GOT3 (cell line): ENCODE data around the gene NOP56.

Experiments
- DNase-seq: peaks from one replicate; lab custom pipeline; 2025; ENCODE audit warnings: mixed read lengths; lab: John Stamatoyannopoulos, UW

The NOP56 gene, protein sequence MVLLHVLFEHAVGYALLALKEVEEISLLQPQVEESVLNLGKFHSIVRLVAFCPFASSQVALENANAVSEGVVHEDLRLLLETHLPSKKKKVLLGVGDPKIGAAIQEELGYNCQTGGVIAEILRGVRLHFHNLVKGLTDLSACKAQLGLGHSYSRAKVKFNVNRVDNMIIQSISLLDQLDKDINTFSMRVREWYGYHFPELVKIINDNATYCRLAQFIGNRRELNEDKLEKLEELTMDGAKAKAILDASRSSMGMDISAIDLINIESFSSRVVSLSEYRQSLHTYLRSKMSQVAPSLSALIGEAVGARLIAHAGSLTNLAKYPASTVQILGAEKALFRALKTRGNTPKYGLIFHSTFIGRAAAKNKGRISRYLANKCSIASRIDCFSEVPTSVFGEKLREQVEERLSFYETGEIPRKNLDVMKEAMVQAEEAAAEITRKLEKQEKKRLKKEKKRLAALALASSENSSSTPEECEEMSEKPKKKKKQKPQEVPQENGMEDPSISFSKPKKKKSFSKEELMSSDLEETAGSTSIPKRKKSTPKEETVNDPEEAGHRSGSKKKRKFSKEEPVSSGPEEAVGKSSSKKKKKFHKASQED

DNA sequence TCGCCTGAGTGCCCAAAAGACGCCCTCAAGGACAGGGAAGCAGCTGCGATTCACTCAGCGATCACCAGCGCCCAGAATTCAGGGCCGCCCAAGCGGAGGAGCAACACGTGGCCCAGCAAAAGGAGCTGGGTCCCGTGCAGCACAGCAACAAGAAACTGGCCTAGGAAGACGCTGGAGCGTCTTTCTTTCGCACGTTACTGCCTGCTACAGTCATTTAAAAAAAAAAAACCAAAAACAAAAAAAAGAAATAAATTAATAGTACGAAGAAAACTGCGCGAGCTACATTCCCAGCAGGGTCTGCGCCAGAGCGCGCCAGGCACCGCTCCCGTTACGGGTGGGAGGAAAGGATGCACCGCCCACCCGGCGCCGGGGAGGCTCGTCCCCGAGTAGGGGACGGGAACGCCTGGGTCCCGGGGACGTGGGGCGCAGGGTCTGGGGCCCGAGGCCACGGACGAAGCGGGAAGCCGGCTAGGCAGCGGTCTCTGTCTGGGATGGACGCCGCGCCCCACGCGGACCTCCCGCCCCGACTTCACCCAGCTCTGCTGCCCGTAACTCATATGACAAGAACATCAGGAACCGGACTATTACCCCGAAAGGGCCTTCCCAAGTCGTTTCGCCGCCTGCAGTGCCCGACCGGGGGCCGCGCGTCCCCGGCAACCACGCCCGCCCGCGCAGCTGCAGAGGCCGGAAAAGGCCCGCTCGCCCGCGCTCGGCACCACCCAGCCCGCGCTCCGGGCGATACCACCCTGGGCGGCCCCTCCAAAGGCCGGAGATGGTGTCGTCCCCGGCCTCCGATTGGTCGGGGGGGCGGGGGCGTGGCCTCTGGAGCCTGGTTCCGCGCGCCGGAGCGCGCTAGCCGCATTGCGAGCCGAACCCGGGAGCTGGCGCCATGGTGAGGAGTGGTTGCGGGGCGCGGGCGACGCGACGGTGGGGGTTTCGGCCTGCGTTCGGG lies at the start of gene NOP56:
Gene NOP56, plus strand, starts transcription at position 861 of the 952 bp plus-strand sequence. Its CDS starts 29 bp downstream, at position 890.
- peak; percentile 90 for DNase-seq

DNA sequence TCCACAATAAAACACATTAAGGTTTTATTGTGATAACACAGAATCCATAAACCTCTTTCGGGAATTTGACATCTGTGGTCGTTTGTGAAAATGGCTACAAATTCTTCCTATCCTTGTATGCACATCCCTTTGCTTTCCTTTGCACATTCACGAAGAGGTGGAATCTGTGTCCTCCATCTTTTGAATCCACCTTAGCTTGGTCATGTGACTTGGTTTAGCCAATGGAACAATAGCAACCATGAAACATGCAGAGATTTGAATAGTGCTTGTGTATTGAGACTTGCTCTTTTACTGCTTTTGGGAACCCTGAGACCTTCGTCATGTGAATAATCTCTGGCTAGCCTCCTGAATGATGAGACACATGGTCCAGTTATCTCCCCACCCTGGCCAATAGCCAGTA lies 49.7 kb upstream of the NOP56 start:
- DNase-seq, result no peak

DNA sequence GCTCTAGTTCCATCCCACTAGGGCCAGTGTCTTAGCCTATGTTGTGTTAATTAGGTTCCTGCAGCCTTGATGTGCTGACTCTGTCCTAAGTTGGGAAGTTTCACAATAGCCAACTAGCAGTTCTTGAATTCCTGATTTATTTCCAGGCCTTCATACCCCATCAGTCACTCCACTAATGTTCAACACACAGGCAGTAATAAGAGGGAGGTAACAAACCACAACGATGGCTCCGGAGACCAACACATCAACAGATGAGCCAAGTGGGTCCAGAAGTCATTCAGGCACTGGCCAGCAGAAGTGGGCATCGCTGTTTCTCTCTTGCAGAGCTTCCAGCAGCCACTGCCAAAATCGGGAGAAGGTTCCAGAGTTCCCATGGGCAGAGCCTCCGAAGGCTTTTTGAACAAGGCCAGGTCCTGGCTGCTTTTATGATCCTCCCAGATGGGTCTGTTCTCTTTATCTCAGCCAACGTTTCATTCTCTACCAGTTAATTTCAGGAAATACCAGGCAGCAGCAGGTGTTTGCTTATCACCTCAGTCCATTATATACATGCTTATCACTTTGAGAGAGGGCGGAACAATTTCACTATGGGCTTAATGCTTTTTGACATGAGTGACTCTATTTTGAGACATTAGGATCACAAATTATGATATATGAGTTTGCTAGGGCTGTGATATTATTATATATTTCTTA lies 48.5 kb upstream of the NOP56 start:
- DNase-seq, result no peak

DNA sequence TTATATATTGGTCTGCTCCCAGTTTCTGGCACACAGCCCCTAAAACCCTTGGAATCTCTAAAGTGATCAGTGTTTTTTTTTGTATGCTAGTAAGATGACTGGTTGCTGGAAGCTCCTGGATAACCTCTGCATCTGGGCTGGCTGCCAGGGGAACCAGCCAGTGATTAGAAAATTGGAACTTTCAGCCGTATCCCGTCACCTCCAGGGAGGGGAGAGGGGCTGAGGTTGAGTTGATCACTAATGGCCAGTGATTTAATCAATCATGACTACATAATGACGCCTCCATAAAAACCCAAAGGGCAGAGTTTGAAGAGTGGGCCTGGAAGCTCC lies 48.0 kb upstream of the NOP56 start:
- DNase-seq, result no peak

DNA sequence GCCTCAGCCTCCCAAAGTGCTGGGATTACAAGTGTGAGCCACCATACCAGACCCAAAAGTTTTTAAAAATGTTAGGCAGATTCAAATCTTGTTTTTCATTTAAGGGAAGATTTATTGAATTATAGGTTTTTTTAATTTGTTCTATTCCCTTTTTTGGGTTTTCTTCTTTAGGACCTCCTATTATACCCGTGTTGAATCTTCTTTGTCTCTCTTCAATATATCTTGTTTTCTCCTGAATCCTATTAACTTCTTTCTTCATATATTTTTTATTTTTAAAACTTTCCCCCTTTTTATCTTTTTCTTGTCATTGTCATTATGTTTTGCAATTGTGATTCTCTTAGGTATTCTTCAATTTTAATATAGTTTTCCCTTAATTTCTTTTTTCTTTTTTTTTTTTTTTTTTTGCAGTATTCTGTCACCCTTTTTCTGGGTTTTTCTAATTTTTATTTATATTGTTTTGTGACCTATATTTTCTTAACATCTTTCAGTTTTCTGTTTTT lies 45.9 kb upstream of the NOP56 start:
- DNase-seq, result no peak

DNA sequence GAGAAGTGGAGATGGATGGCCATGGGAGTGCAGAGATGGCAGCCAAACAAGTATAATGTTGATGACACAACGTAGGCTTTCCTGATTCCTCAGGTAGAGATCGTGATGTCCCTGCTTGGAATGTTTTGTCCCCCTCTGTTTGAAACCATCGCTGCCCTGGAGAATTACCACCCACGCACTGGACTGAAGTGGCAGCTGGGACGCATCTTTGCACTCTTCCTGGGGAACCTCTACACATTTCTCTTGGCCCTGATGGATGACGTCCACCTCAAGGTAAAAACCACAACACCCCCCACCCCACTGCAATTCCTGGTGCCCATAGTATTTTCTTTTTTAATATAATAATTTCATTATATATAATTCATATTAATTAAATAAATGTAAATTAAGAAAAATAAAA lies 42.1 kb upstream of the NOP56 start:
- DNase-seq, result no peak

DNA sequence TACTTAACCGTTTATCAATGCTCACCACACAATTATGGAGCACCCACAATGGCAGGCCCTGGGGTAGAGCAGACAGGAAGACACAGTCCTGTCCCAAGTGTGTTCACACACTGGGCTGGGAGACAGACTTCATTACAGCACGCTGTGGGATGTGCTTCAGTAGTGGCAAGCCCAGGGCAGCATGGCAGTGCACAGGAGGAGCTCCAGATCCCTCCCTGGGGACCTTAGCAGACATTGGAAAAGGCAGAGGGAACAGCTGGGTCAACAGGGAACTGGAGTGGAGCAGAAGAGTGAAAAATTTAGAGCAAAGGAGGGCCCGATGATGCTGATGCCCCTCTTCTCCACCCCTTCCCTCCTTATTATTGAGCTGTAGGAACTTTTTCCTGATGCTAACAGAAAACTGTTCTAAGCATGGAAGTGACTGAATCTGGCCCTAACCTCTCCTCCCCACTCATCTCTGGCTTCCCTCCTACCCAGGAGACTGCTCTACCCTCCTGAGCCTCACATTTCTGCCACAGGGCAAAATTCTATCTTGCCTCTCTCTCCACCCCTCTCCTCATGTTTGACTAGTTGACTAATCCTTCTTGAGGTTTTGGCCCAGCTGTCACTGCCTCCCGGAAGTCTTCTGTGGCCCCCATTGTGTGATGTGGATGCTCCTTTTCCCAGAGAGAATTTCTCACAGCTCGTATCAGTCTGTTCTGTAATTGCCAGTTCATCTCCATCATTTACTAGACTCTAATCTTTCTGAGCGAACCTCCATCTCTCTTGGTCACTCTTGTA lies 41.3 kb upstream of the NOP56 start:
- no peak for DNase-seq

DNA sequence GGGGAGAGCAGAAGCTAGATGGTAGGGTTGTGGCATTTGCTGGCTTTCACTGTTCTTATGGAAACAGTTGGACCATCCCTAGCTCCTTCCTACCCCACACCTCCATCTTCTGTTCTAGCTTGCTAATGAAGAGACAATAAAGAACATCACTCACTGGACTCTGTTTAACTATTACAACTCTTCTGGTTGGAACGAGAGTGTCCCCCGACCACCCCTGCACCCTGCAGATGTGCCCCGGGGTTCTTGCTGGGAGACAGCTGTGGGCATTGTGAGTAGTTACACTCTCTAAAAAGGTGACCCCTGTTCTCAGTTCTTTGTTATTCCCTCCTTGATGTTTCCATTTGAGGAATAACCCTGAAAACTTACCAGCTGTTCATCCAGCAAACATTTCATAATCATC lies 40.4 kb upstream of the NOP56 start:
- no peak for DNase-seq

DNA sequence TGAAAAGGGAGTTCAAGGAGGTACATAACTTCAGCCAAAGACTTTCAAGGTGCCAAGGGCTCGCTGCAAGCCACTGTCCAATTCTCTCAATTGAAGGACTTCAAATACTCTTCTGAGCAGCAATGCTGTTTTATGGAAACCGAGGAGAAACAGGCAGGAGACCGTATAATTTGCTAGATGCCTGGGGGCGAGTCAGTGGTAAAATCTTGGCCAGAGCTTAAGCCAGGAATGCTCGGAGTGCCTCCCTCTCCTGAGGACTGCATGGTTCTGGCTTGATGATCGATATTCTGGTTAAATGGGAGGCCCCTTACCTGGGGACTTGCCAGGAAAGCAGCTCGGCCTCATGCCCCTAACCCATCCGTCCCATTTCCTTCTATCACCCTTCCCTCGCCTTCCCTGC lies 35.8 kb upstream of the NOP56 start:
- DNase-seq, result no peak

DNA sequence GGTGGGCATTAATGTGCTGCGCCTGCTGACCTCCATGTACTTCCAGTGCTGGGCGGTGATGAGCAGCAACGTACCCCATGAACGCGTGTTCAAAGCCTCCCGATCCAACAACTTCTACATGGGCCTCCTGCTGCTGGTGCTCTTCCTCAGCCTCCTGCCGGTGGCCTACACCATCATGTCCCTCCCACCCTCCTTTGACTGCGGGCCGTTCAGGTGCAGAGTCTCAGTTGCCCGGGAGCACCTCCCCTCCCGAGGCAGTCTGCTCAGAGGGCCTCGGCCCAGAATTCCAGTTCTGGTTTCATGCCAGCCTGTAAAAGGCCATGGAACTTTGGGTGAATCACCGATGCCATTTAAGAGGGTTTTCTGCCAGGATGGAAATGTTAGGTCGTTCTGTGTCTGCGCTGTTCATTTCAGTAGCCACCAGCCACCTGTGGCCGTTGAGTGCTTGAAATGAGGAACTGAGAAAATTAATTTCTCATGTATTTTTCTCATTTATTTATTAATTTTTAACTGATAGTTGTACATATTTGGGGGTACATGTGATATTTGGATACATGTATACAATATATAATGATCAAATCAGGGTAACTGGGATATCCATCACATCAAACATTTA lies 35.2 kb upstream of the NOP56 start:
- no peak for DNase-seq

DNA sequence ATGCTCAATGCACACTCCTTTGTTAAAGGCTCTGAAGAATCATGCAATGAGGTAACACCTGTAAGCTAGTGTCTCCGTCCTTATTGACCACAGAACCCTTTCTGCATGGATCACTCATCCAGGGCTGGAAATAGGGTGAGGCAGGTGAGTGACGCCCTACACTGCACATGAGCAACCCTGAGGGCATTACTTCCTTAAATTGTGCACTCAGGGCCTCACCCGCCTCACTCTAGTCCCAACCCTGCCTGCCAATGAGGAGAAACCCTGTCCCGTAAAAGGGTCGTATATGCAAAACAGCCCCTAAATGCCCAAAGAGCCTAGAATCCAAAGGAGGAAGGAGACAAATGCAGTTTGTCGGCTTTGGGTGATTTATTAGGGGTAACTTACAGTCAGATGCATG lies 33.6 kb upstream of the NOP56 start:
- no peak for DNase-seq

DNA sequence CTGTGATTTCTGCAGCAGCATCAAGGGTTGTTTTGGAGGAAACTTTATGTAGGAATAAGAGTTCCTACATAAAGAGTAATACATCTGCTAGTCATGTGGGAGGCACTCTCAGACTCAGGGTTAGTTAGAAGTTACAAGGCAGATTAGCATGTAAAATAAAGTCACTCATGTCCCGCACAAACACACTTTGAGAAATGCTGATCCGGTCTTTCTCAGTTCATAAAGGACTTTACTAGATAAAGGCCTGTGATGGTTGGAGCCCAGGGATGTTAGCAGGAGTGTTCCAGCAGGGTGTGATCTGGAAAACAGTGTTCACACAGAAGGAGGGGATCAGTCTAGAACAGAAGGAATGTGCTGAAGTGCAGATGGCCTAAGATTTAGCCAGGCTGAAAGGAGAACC lies 33.1 kb upstream of the NOP56 start:
- DNase-seq, result no peak

DNA sequence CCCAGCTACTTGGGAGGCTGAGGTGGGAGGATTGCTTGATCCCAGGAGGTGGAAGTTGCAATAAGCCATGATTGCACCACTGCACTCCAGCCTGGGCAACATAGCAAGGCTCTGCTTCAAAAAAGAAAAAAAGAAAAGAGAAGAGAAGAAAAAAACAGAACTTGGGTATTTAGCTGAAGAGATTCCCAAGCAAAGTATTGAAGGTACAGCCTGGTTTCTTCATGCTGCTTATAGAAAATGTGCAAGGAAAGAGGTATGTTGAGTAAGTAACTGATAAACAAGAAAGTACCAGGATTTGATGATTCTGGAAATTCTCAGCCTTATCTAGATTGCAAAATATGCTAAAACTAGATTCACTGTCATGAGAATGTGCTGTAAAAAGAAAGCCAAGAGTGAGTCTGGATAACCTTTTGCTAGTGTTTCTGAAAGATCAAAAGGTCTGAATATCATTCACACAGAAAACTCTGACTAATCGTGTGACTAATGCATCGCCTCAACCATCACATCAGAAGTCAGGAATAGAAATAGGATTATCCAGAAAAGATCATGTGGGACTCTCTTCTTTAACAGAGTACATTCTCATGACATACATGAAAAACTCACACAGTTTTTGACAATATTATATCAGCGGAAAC lies 32.4 kb upstream of the NOP56 start:
- DNase-seq, result no peak

DNA sequence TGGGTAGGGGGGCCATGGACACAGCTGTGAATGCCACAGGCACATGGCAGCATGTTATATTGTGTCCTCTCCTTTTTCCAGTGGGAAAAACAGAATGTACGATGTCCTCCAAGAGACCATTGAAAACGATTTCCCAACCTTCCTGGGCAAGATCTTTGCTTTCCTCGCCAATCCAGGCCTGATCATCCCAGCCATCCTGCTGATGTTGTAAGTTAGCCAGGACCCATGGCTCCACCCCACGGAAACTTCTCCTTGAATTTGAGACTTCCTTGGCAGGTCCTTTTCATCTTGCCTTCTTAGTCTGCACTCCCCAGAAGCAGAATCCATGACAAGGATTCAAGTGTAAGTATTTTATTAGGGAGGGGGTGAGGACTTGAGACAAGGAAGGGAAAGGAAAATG lies 28.2 kb upstream of the NOP56 start:
- no peak for DNase-seq

DNA sequence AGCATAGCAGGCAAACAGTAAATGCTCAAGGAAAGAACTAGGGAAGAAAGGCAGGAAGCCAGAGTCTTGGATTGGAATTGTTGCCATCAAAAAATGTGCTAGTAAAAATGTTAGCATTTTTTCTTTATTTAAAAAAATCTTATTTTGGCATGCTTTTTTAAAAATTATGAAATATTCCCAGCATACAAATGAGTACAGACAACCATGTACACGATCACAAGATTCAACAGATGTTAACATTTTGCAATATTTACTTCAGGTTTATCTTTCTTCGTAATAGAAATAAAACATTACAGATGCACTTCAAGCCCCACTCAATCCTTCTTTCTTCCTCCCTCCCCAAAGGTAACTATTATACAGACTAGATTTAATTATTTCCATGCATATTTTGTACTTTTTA lies 27.4 kb upstream of the NOP56 start:
- DNase-seq, result no peak

DNA sequence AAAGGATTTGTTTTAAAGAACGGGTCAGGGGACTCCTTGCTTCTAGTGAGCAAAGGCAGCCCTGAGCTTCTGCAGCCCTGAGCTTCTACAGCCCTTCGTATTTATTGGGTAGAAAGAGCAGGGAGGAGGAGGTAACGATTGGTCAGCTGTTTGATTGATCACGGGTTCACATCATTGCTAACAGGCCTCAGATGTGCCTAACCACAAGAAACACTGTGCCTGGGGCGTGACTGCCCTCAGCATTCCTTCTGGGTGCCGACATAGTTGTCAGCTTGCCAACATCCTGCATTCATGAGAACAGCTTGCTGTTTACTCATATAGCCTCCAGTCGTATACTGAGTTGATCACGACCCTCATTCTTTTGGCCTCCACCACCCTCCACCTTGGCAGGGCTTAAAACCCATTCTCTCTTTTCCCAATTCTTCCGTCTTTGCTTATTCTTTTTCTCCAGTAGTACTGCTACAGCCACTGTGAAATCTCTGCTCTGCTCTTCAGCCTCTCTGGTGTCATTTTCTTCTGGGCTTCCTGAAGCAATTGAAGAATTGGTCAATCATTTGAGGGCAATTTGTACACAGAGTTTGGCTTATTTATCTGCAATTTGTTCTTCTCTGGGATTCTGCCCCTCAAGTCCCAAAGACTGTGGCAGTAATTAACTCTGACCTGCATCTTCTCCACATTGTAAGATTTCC lies 25.4 kb upstream of the NOP56 start:
- DNase-seq, result no peak

DNA sequence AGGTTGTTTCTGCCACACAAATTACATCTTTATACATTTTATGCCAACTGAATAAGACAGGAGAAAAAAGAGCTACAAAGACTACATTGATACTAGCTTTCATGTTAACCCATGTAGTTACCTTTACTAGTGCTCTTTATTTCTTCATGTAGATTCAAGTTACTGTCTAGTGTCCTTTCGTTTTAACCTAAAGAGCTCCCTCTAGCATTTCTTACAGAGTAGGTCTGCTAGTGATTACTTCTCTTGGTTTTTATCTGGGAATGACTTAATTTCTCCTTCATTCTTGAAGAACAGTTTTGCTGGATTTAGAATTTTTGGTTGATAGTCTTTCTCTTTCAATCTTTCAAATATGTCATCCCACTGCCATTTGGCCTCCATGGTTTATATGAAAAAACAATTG lies 21.2 kb upstream of the NOP56 start:
- DNase-seq, result no peak

DNA sequence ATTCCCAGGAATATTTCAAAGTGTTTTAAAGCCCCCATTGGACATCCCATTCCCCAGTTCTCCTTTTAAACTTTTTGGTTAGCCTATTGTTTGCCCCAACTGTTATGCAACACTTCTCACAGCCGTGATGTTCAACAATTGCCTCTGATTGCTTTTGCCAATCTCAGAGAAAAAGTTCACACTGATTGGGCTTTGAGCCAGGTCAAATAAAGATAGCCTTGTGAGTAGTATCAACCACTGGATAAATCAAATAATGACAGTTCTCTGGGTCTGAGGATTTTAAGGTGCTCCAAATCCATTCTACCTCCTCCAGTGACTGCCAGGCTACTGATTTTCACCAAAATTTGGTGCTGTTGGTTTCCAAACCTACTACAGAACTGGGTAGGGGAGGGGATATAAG lies 19.1 kb upstream of the NOP56 start:
- DNase-seq, result no peak

DNA sequence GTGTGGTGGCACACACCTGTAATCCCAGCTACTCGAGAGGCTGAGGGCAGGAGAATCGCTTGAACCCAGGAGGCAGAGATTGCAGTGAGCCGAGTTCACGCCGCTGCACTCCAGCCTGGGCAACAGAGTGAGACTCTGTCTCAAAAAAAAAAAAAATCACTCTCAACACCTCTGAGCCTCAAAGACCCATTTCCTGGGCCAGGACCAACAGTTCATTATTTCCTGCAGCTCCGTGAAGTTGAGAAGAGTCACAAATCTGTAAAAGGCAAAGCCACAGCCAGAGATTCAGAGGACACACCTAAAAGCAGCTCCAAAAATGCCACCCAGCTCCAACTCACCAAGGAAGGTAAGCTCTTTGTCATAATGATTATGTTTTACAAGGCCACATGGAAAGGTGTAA lies 15.2 kb upstream of the NOP56 start:
- no peak for DNase-seq

DNA sequence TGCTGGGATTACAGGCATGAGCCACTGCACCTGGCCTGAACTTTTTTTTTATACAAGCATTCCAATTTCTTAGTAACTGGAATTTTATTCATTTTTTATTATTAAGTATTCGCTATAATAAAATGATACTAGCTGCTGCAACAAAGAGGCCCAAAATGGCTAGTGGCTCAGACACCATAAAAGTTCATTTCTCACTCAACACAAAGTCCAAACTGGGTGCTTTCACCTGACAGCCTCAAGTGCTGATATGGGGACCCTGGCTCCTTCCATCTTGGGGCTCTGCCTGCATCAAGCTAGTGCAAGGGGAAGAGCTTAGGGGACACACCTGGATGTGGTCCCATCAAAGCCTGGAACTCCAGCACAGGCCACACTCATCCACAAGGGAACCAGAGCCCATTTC lies 12.2 kb upstream of the NOP56 start:
- no peak for DNase-seq
